K562 (cell line): ENCODE measurements around the gene DKC1. TPM values are rescaled to one million over a fixed set of nuclear protein-coding genes. Genes with fewer than 3 reads are reported as not detected.
A peak's percentile ranks its signal among the peaks of the same experiment; 100 is the strongest.

ENCODE experiments used
- HDAC8 ChIP-seq: fragments of 450-650 bp; IDR thresholded peaks from 2 replicates; pipeline ENCODE4 v1.6.1; 2016; ENCODE audit warnings: mild to moderate bottlenecking, missing genetic modification characterization, moderate library complexity, missing compliant biosample characterization
- HMG20A ChIP-seq: fragments of 450-650 bp; formaldehyde crosslinking; conservative IDR thresholded peaks from 2 replicates; pipeline ENCODE4 v1.4.0; 2020; ENCODE audit warnings: mild to moderate bottlenecking, mixed read lengths
- HNRNPL ChIP-seq: fragments of 200-400 bp; formaldehyde crosslinking; IDR thresholded peaks from 2 replicates; pipeline ENCODE4 v1.6.1; 2017; ENCODE audit warnings: low read depth, mild to moderate bottlenecking, low read length
- L3MBTL2 ChIP-seq: fragments of 450-650 bp; IDR thresholded peaks from 2 replicates; pipeline ENCODE4 v1.6.1; 2016; ENCODE audit warnings: mild to moderate bottlenecking, moderate library complexity
- MEF2A ChIP-seq: IDR thresholded peaks from 2 replicates; pipeline ENCODE4 v1.6.1; 2011; ENCODE audit warnings: low read depth, mild to moderate bottlenecking, low read length, moderate library complexity; ENCODE audit not compliant: control insufficient read depth
- MTF1 ChIP-seq: fragments of 250-450 bp; sonication (Bioruptor Pico); IDR thresholded peaks from 2 replicates; pipeline ENCODE4 v1.9.0; 2021; ENCODE audit warnings: moderate library complexity, mild to moderate bottlenecking, inconsistent platforms, borderline replicate concordance
- POLR2G ChIP-seq: fragments of 200-400 bp; formaldehyde crosslinking; IDR thresholded peaks from 2 replicates; pipeline ENCODE4 v1.6.1; 2017; ENCODE audit warnings: low read depth, mild to moderate bottlenecking, antibody characterized with exemption, low read length, moderate library complexity
- RUNX1 ChIP-seq: sonication (generic); IDR thresholded peaks from 2 replicates; pipeline ENCODE4 v1.6.1; 2016; ENCODE audit warnings: antibody characterized with exemption, low read depth
- STAT5B ChIP-seq: fragments of 250-450 bp; sonication (Bioruptor Pico); IDR thresholded peaks from 2 replicates; pipeline ENCODE4 v1.8.0; 2021; ENCODE audit warnings: mild to moderate bottlenecking, inconsistent platforms
- polyA plus RNA-seq, 8 experiments: library from polyadenylated mRNA; depleted of rRNA in 4 of 8; stranded (reverse) in 5 of 8; unstranded in 3 of 8; fragments of >200 nt; fragmentation: Nextera tagmentation in 2 of 8; fragmentation: Illumina TruSeq in 1 of 8; extraction: Ambion mirVana in 2 of 8; extraction: Trizol in 1 of 8; gene quantifications; 2 replicates each; pipeline versions ENCODE4 v1.2.1 to v1.2.3, GENCODE V29; 2011 to 2014; ENCODE audit warnings: inconsistent platforms in 1 of 8, missing spikeins in 1 of 8
- total RNA-seq, 7 experiments: library from RNA; depleted of rRNA in 6 of 7; stranded (reverse); fragments of >200 nt in 6 of 7; fragmentation: Illumina TruSeq in 2 of 7; extraction: Trizol in 2 of 7; gene quantifications; 2 replicates each; pipeline versions ENCODE4 v1.2.1 to v1.2.3, GENCODE V29; 2011 to 2021; ENCODE audit warnings: low replicate concordance in 1 of 7
- TF ChIP-seq, protein P1 (sequence below): fragments of 450-650 bp; IDR thresholded peaks from 2 replicates; pipeline ENCODE4 v1.6.1; 2016; ENCODE audit warnings: mild to moderate bottlenecking, moderate library complexity
- TF ChIP-seq, protein P2 (sequence below): fragments of 250-450 bp; sonication (Bioruptor Pico); IDR thresholded peaks from 2 replicates; pipeline ENCODE4 v1.9.0; 2021; ENCODE audit warnings: mild to moderate bottlenecking
- TF ChIP-seq, protein P3 (sequence below): fragments of 450-650 bp; IDR thresholded peaks from 2 replicates; pipeline ENCODE4 v1.6.1; 2017; ENCODE audit warnings: antibody characterized with exemption, mild to moderate bottlenecking

DKC1 gene
- total and polyA plus RNA-seq, 9 of the 15 experiments (the other 6 are each of a cell fraction or from before 2014, with no cell fraction given) = 205 to 313 (median 219) TPM

DNA sequence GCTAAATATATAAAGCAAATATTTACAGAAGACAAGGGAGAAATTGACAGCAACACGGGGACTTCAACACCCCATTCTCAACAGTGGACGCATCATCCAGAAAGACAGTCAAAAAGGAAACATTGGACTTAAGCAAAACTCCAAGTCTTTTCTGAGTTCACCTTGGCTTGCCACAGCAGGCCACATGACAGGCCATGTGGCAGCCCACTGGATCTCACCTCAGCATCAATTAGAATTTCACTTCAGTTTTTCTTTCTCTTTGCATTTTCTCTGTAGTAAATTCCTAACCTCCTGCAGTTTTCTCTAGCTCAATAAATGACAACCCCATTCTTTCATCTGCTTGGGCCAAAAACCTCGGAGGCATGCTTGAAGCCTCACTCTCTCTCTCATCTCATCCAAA, 59.4 kb downstream of the DKC1 start (continued):
- TF ChIP-seq, protein P1, sequence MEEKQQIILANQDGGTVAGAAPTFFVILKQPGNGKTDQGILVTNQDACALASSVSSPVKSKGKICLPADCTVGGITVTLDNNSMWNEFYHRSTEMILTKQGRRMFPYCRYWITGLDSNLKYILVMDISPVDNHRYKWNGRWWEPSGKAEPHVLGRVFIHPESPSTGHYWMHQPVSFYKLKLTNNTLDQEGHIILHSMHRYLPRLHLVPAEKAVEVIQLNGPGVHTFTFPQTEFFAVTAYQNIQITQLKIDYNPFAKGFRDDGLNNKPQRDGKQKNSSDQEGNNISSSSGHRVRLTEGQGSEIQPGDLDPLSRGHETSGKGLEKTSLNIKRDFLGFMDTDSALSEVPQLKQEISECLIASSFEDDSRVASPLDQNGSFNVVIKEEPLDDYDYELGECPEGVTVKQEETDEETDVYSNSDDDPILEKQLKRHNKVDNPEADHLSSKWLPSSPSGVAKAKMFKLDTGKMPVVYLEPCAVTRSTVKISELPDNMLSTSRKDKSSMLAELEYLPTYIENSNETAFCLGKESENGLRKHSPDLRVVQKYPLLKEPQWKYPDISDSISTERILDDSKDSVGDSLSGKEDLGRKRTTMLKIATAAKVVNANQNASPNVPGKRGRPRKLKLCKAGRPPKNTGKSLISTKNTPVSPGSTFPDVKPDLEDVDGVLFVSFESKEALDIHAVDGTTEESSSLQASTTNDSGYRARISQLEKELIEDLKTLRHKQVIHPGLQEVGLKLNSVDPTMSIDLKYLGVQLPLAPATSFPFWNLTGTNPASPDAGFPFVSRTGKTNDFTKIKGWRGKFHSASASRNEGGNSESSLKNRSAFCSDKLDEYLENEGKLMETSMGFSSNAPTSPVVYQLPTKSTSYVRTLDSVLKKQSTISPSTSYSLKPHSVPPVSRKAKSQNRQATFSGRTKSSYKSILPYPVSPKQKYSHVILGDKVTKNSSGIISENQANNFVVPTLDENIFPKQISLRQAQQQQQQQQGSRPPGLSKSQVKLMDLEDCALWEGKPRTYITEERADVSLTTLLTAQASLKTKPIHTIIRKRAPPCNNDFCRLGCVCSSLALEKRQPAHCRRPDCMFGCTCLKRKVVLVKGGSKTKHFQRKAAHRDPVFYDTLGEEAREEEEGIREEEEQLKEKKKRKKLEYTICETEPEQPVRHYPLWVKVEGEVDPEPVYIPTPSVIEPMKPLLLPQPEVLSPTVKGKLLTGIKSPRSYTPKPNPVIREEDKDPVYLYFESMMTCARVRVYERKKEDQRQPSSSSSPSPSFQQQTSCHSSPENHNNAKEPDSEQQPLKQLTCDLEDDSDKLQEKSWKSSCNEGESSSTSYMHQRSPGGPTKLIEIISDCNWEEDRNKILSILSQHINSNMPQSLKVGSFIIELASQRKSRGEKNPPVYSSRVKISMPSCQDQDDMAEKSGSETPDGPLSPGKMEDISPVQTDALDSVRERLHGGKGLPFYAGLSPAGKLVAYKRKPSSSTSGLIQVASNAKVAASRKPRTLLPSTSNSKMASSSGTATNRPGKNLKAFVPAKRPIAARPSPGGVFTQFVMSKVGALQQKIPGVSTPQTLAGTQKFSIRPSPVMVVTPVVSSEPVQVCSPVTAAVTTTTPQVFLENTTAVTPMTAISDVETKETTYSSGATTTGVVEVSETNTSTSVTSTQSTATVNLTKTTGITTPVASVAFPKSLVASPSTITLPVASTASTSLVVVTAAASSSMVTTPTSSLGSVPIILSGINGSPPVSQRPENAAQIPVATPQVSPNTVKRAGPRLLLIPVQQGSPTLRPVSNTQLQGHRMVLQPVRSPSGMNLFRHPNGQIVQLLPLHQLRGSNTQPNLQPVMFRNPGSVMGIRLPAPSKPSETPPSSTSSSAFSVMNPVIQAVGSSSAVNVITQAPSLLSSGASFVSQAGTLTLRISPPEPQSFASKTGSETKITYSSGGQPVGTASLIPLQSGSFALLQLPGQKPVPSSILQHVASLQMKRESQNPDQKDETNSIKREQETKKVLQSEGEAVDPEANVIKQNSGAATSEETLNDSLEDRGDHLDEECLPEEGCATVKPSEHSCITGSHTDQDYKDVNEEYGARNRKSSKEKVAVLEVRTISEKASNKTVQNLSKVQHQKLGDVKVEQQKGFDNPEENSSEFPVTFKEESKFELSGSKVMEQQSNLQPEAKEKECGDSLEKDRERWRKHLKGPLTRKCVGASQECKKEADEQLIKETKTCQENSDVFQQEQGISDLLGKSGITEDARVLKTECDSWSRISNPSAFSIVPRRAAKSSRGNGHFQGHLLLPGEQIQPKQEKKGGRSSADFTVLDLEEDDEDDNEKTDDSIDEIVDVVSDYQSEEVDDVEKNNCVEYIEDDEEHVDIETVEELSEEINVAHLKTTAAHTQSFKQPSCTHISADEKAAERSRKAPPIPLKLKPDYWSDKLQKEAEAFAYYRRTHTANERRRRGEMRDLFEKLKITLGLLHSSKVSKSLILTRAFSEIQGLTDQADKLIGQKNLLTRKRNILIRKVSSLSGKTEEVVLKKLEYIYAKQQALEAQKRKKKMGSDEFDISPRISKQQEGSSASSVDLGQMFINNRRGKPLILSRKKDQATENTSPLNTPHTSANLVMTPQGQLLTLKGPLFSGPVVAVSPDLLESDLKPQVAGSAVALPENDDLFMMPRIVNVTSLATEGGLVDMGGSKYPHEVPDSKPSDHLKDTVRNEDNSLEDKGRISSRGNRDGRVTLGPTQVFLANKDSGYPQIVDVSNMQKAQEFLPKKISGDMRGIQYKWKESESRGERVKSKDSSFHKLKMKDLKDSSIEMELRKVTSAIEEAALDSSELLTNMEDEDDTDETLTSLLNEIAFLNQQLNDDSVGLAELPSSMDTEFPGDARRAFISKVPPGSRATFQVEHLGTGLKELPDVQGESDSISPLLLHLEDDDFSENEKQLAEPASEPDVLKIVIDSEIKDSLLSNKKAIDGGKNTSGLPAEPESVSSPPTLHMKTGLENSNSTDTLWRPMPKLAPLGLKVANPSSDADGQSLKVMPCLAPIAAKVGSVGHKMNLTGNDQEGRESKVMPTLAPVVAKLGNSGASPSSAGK = peak; percentile 45
- TF ChIP-seq L3MBTL2 (peak; percentile 29; the same call in 1 of the 2 replicates), POLR2G (no peak), RUNX1 (no peak), MTF1 (CRISPR knock-in tag) (no peak), HNRNPL (no peak), HDAC8 (no peak), HMG20A (CRISPR knock-in tag) (no peak), MEF2A (no peak), STAT5B (CRISPR knock-in tag) (no peak)
- TF ChIP-seq, protein P2, sequence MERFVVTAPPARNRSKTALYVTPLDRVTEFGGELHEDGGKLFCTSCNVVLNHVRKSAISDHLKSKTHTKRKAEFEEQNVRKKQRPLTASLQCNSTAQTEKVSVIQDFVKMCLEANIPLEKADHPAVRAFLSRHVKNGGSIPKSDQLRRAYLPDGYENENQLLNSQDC = no peak
- TF ChIP-seq, protein P3, sequence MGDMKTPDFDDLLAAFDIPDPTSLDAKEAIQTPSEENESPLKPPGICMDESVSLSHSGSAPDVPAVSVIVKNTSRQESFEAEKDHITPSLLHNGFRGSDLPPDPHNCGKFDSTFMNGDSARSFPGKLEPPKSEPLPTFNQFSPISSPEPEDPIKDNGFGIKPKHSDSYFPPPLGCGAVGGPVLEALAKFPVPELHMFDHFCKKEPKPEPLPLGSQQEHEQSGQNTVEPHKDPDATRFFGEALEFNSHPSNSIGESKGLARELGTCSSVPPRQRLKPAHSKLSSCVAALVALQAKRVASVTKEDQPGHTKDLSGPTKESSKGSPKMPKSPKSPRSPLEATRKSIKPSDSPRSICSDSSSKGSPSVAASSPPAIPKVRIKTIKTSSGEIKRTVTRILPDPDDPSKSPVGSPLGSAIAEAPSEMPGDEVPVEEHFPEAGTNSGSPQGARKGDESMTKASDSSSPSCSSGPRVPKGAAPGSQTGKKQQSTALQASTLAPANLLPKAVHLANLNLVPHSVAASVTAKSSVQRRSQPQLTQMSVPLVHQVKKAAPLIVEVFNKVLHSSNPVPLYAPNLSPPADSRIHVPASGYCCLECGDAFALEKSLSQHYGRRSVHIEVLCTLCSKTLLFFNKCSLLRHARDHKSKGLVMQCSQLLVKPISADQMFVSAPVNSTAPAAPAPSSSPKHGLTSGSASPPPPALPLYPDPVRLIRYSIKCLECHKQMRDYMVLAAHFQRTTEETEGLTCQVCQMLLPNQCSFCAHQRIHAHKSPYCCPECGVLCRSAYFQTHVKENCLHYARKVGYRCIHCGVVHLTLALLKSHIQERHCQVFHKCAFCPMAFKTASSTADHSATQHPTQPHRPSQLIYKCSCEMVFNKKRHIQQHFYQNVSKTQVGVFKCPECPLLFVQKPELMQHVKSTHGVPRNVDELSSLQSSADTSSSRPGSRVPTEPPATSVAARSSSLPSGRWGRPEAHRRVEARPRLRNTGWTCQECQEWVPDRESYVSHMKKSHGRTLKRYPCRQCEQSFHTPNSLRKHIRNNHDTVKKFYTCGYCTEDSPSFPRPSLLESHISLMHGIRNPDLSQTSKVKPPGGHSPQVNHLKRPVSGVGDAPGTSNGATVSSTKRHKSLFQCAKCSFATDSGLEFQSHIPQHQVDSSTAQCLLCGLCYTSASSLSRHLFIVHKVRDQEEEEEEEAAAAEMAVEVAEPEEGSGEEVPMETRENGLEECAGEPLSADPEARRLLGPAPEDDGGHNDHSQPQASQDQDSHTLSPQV = peak; percentile 61; the same call in 1 of the 2 replicates
